ENCODE results near the gene PPP1R14B. TPM values are rescaled to one million over a fixed set of nuclear protein-coding genes. Genes with fewer than 3 reads are reported as not detected.
"Not testable (repeated sequence)": the region's sequence is repeated elsewhere in the genome, so short reads cannot be mapped to it uniquely, and the experiment has no call there.

The PPP1R14B gene
- total RNA-seq, 1 donor from 2014 or later = 76.5 TPM

DNA sequence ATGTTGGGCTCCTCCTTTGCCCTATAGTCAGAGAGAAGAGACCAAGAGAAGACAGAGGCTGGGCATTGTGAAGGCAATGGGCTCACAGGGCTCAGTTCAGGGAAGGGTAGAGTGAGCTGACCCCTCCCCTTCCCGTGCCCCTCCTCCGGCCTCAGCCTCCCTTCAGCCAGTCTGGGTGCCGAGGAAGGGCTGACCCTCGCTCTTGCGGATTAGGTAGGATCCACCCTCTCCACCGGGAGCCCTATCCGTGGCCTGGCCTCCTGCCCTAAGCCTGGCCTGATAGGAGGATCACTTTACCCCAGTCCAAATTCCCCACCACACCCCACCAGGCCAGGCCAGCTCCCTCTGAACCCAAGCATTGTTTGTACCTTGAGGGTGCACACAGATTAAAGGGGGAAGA lies 1.8 kb upstream of the PPP1R14B start:
- DNase-seq = no peak
- no peak overlapping the region for H3K27ac ChIP-seq
- ATAC-seq = no peak
- TF ChIP-seq CTCF (IDR thresholded peaks at IDR 0.05) = no peak
- no peaks in the 10 kb centered on the region for H3K27me3 ChIP-seq
- H3K9me3 ChIP-seq = no peaks in the 10 kb centered on the region
- peaks cover 6% of the 10 kb centered on the region for H3K36me3 ChIP-seq
- no peak overlapping the region for H3K4me3 ChIP-seq
- intact Hi-C loops (cut with DNase I) = no loop called here
- H3K4me1 ChIP-seq = peaks cover 27% of the 10 kb centered on the region

GRCh38 chr11:64247729-64248531 lies 1.2 kb upstream of the PPP1R14B start:
- Histone ChIP-seq H3K27me3 (no peaks in the 10 kb centered on the region), H3K36me3 (peaks cover 13% of the 10 kb centered on the region), H3K27ac (peak overlapping the region; percentile 63), H3K4me3 (peak overlapping the region; percentile 80), H3K4me1 (peaks cover 24% of the 10 kb centered on the region), H3K9me3 (no peaks in the 10 kb centered on the region)
- intact Hi-C loops (cut with DNase I) = no loop called here
- no peak for TF ChIP-seq CTCF (IDR thresholded peaks at IDR 0.05)
- ATAC-seq (peak; percentile 0), DNase-seq (no peak)

DNA sequence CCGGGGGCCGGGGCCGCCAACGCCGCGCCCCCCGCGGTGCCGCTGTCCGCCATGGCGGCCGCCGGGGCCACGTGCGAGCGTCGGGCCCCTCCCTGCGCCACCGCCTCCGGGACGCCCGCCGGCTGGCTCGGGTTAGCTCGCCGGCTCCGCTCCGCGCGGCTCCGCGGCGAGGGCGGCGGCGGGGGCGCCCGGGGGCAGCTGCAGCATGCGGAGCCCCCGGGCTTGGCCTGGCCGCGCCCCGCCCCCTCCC lies 197 bp downstream of the PPP1R14B start:
- H3K27ac ChIP-seq; DNase-seq; intact Hi-C loops (cut with DNase I); H3K9me3 ChIP-seq; H3K27me3 ChIP-seq: not testable (repeated sequence)
- Histone ChIP-seq H3K4me3 (peak overlapping the region; percentile 80), H3K36me3 (peaks cover 13% of the 10 kb centered on the region), H3K4me1 (peaks cover 29% of the 10 kb centered on the region)
- ATAC-seq = peak; percentile 0

DNA sequence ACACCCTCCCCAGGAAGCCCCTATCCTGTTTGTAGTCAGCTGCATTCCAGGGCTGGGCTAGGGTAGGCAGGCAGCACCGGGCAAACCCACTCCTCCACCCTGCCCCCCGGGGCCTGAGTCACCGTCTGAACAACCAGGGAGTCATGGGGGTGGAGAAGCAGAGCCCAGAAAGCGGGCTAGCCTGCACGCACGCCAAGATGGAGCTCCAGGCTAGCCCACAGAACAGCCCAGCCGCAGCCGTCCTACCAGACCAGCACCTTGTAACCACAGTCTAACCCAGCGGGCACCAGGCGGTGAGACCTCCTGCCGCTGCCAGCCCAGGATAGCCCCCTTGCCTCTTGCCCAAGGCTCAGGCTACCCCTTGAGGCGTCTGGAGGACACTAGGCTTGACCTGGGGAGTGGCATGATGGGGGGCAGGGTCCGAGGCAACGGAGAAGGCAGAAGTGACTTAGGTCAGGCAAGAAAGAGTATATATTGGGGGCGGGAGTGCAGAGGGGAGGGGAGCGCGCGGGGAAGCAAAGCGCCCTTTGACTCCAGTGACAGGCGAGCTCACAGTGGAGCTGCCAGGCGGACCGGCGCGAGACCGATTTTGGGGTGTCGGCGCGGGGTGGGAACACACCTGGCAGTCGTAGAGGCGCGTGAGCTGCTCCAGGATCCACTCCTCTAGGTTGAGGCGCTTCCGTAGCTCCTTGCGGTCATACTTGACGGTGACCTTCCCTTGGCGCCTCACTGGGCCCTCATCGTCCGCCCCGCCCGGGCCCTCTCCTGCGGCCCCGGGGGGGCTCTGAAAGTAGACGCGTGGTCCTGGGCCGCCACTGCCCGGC lies 734 bp downstream of the PPP1R14B start:
- ATAC-seq (no peak), DNase-seq (peak; percentile 85)
- no peaks in the 10 kb centered on the region for H3K27me3 ChIP-seq
- H3K27ac ChIP-seq = peak overlapping the region; percentile 66
- H3K36me3 ChIP-seq = peaks cover 13% of the 10 kb centered on the region
- no peaks in the 10 kb centered on the region for H3K9me3 ChIP-seq
- H3K4me1 ChIP-seq = peaks cover 28% of the 10 kb centered on the region
- TF ChIP-seq CTCF (IDR thresholded peaks at IDR 0.05) = no peak
- peak overlapping the region; percentile 73 for H3K4me3 ChIP-seq
- intact Hi-C loops (cut with DNase I) = no loop called here

DNA sequence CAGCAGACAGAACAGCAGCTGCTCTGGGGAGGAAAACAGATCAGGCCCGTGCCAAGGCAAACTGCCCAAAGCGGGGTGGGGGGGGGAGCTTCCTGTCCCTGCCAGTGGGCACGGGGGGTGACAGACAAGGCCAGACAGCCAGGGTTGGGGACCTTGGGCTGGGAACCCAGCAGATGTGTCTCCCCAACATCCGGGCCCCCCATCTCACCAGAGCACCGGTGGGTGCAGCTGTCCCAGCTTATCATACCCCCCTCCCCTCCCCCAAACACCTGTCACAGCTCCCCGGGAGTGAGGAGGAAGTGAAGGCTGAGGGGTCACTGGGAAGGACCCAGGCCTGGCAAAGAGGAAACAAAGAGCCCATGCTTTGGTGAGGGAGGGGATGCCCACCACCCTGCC lies 1.3 kb downstream of the PPP1R14B start:
- peaks cover 23% of the 10 kb centered on the region for H3K4me1 ChIP-seq
- no peak for TF ChIP-seq CTCF (IDR thresholded peaks at IDR 0.05)

DNA sequence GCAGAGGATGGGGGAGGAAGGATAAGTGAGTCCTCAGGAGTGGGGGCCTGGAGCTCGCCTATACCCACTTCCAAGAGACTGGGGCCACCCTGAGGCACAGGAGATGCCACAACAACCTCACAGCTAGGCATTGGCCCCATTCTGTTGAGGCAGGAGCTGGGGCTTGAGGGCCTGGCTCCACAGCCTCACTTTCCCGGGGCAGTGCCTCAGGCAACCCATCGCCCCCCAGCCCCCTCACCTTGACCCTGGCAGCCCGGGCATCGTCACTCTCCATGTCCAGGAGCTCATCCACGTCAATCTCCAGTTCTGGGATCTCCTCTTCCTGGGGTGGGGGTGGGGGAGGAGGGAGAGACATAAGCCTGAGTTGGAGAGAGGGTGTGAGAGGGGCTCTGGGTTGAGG lies 1.8 kb downstream of the PPP1R14B start:
- peak overlapping the region; percentile 66 for H3K27ac ChIP-seq
- DNase-seq (no peak), ATAC-seq (no peak)
- H3K9me3 ChIP-seq = no peaks in the 10 kb centered on the region
- peaks cover 27% of the 10 kb centered on the region for H3K4me1 ChIP-seq
- H3K36me3 ChIP-seq = peaks cover 13% of the 10 kb centered on the region
- intact Hi-C loops (cut with DNase I) = no loop called here
- TF ChIP-seq CTCF (IDR thresholded peaks at IDR 0.05) = no peak
- no peaks in the 10 kb centered on the region for H3K27me3 ChIP-seq
- H3K4me3 ChIP-seq = peak overlapping the region; percentile 73

More for the DNA sequence above, 1.3 kb downstream of the PPP1R14B start:
- Histone ChIP-seq H3K4me3 (peak overlapping the region; percentile 73), H3K36me3 (peaks cover 13% of the 10 kb centered on the region), H3K27me3 (no peaks in the 10 kb centered on the region), H3K27ac (peak overlapping the region; percentile 66), H3K9me3 (no peaks in the 10 kb centered on the region)
- intact Hi-C loops (cut with DNase I) = no loop called here
- DNase-seq (no peak), ATAC-seq (no peak)

All from upper lobe of right lung (tissue), 1 donor.